T-helper 2 cell treated with Interferon-gamma antibody and Interleukin-4, amounts not matched to agents 5 μg/mL and 100 μg/mL, for 36 hours (primary cell): ENCODE measurements around the gene COPG2.
A peak's percentile ranks its signal among the peaks of the same experiment; 100 is the strongest.

ENCODE experiments used
- DNase-seq: peaks from one replicate; pipeline ENCODE4 v3.0.0; 2021; ENCODE audit warnings: low spot score
- H3K27ac Mint-ChIP-seq: one replicate; pipeline ENCODE4 v1.8.0; 2021; ENCODE audit warnings: mild to moderate bottlenecking, mixed read lengths
- H3K27me3 Mint-ChIP-seq: one replicate; pipeline ENCODE4 v1.8.0; 2021; ENCODE audit warnings: low read depth, mixed read lengths
- H3K36me3 Mint-ChIP-seq: one replicate; pipeline ENCODE4 v1.8.0; 2021; ENCODE audit warnings: low read depth, mixed read lengths
- H3K4me1 Mint-ChIP-seq: one replicate; pipeline ENCODE4 v1.8.0; 2021; ENCODE audit warnings: low read depth, mixed read lengths
- H3K4me3 Mint-ChIP-seq: one replicate; pipeline ENCODE4 v1.8.0; 2022; ENCODE audit warnings: mild to moderate bottlenecking, moderate library complexity, mixed read lengths
- H3K9me3 Mint-ChIP-seq: one replicate; pipeline ENCODE4 v1.8.0; 2021; ENCODE audit warnings: mixed read lengths

The COPG2 gene

DNA sequence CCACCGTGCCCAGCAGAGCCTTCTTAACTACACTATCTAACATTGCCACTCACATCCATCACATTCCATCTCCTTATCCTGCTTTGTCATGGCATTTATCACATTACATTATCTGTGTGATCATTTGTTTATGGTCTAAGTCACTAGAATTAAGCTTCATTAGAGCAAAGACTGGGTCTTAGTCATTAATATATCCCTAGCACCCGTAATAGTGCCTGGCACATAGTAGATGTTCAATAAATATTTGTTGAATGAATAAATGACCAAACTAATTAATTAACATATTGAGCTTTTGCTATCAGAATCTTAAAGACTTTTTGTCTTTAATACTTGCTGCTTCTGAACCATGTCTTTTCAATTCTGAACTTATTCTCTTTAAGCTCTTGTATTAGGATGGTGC is 5.9 kb upstream of the COPG2 start:
- Mint-ChIP-seq H3K4me3 (no peak overlapping the region), H3K27me3 (peaks cover 11% of the 10 kb centered on the region), H3K36me3 (no peaks in the 10 kb centered on the region), H3K9me3 (no peaks in the 10 kb centered on the region), H3K27ac (no peak overlapping the region), H3K4me1 (peaks cover 5% of the 10 kb centered on the region)
- no peak for DNase-seq

DNA sequence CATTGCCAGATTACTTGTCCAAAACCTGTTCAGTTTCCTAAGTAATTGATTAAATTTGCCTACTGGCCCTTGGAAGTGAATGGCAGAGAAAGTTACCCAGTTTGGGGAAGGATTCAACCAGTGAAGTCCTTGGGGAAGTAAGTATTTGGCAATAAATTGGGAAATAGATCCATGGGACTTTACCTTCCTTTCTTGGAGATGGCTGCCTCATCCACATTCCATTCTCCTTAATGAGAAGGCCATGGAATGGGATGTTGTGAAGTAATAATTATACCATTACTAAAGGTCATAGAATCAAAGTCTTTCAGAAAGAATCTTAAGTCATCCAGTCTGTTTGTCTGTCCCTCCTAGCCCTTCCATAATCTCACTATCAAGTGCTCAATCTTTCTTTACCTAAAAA is 4.5 kb upstream of the COPG2 start:
- peaks cover 11% of the 10 kb centered on the region for H3K27me3 Mint-ChIP-seq
- H3K4me3 Mint-ChIP-seq: no peak overlapping the region
- H3K36me3 Mint-ChIP-seq: no peaks in the 10 kb centered on the region
- no peak for DNase-seq
- H3K27ac Mint-ChIP-seq: no peak overlapping the region
- H3K9me3 Mint-ChIP-seq: no peaks in the 10 kb centered on the region
- peaks cover 10% of the 10 kb centered on the region for H3K4me1 Mint-ChIP-seq

DNA sequence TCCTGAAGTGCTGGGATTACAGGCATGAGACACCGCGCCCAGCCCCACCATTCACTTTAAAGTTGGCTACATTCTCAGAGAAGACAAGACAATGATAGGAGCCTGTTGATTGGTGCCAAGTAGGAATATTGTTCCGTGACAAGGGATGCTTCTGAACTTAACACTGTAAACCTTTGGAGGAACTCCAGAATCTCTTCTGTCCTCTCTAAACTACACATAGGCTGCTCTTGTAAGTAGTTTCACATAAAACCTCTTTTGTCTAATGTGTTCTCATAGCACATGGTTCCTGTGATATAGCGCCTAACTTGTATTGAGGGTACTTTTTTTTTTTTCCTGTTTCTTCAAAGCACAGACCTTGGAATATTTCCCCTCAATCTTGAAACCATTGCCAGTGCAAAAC is 3.6 kb upstream of the COPG2 start:
- H3K27me3 Mint-ChIP-seq: peaks cover 11% of the 10 kb centered on the region
- DNase-seq: no peak

DNA sequence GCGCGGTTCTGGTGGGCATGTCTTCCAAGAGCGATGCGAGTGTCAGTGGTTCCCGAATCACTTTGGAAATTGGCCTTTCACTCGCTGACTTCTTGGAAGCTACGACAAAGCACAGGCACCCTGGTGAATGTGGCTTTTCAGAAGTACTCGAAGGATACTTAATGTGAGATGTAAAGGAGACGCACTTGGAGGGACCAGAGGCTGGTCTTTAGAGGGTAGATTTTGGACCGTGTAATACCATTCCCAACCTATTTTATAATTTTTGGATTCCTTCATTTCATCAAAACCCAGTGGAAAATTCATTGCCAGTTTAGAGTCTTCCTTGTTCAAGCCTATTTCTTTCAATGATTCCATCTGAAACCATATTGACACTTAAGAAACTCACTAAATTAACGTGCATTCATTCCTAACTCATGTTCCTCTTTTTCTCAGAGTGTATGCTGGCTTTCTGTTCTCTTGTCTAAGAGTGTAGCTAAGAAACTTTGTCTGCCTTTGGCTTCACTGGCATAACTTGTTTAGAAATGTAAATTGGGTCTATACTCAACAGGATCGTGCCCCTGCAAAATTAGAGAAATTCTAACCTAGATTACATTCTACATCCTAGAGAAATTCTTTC is 645 bp upstream of the COPG2 start:
- no peaks in the 10 kb centered on the region for H3K36me3 Mint-ChIP-seq
- peak overlapping the region; percentile 11 for H3K27ac Mint-ChIP-seq
- peaks cover 19% of the 10 kb centered on the region for H3K4me1 Mint-ChIP-seq
- peak overlapping the region; percentile 84 for H3K4me3 Mint-ChIP-seq
- no peaks in the 10 kb centered on the region for H3K9me3 Mint-ChIP-seq
- DNase-seq: no peak
- peaks cover 8% of the 10 kb centered on the region for H3K27me3 Mint-ChIP-seq

More for the DNA sequence above, 3.6 kb upstream of the COPG2 start:
- no peaks in the 10 kb centered on the region for H3K36me3 Mint-ChIP-seq
- no peak overlapping the region for H3K27ac Mint-ChIP-seq
- H3K4me1 Mint-ChIP-seq: peaks cover 17% of the 10 kb centered on the region
- no peak overlapping the region for H3K4me3 Mint-ChIP-seq
- no peaks in the 10 kb centered on the region for H3K9me3 Mint-ChIP-seq

DNA sequence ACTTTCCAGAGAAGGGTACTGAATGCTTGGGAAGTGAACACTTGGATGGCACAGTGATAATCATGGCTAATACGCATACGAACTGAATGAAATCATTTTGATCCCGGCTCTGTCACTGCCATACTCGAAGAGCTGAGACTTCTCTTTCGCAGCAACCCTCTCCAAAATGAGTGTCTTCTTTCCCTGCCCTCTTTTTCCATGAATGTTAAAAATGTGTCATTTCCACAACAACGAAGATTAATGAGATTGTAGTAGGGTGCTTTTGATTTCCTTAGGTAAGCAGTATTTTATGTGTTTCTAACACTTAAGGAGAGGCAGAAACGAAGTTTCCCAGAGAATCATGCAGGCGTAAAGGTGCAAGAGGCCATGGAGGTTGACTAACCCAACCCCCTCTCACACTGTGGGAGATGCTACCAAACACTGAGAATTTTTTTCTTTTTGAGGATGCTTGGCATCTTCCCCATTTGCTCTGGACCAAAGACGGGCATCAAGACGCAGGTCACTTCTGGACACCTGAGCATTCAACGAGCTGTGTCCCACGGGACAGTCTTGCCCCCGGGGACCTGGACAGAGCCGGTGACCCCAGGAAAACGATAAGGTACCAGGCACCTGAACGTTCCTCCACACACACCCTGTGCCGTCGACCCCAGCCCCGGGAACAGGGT is 823 bp downstream of the COPG2 start:
- H3K4me3 Mint-ChIP-seq: peak overlapping the region; percentile 86
- no peaks in the 10 kb centered on the region for H3K36me3 Mint-ChIP-seq
- no peak for DNase-seq
- peaks cover 4% of the 10 kb centered on the region for H3K27me3 Mint-ChIP-seq
- no peaks in the 10 kb centered on the region for H3K9me3 Mint-ChIP-seq
- H3K27ac Mint-ChIP-seq: peak overlapping the region; percentile 13
- peaks cover 19% of the 10 kb centered on the region for H3K4me1 Mint-ChIP-seq

GRCh38 chr7:130662426-130662825 is 6.1 kb downstream of the COPG2 start:
- peaks cover 3% of the 10 kb centered on the region for H3K36me3 Mint-ChIP-seq

GRCh38 chr7:130655286-130655685 is 13.3 kb downstream of the COPG2 start:
- no peaks in the 10 kb centered on the region for H3K9me3 Mint-ChIP-seq
- DNase-seq: no peak
- H3K27ac Mint-ChIP-seq: no peak overlapping the region
- H3K36me3 Mint-ChIP-seq: peaks cover 9% of the 10 kb centered on the region
- no peaks in the 10 kb centered on the region for H3K27me3 Mint-ChIP-seq
- H3K4me1 Mint-ChIP-seq: peaks cover 3% of the 10 kb centered on the region
- H3K4me3 Mint-ChIP-seq: no peak overlapping the region

More at GRCh38 chr7:130662426-130662825, 6.1 kb downstream of the COPG2 start:
- H3K9me3 Mint-ChIP-seq: no peaks in the 10 kb centered on the region
- H3K4me1 Mint-ChIP-seq: peaks cover 13% of the 10 kb centered on the region
- DNase-seq: no peak
- H3K4me3 Mint-ChIP-seq: no peak overlapping the region
- no peaks in the 10 kb centered on the region for H3K27me3 Mint-ChIP-seq
- H3K27ac Mint-ChIP-seq: no peak overlapping the region

DNA sequence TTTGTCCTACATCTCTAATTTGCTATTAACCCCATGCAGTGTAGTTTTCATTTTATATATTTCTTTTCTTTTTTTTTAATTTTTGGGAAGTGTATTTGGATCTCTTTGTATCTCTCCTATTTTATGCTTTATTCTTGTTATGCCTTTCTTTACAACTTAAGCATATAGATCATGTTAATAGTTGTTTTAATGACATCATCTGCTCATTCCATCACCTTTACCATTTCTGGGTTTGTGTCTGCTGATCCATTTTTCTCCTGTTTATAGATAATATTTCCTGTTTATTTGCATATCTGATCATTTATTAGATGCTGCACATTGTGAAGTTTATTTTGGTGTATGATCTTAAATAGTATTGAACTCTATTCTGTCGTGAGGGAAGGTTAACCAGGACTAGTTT is 13.7 kb downstream of the COPG2 start:
- no peak overlapping the region for H3K27ac Mint-ChIP-seq
- no peaks in the 10 kb centered on the region for H3K9me3 Mint-ChIP-seq
- peaks cover 7% of the 10 kb centered on the region for H3K4me1 Mint-ChIP-seq
- H3K36me3 Mint-ChIP-seq: peaks cover 13% of the 10 kb centered on the region
- no peaks in the 10 kb centered on the region for H3K27me3 Mint-ChIP-seq
- no peak overlapping the region for H3K4me3 Mint-ChIP-seq
- no peak for DNase-seq

- H3K27ac Mint-ChIP-seq: no peak overlapping the region
- H3K9me3 Mint-ChIP-seq: peaks cover 3% of the 10 kb centered on the region
- no peak overlapping the region for H3K4me3 Mint-ChIP-seq
- H3K27me3 Mint-ChIP-seq: no peaks in the 10 kb centered on the region
- H3K36me3 Mint-ChIP-seq: peaks cover 29% of the 10 kb centered on the region
- no peak for DNase-seq
- peaks cover 18% of the 10 kb centered on the region for H3K4me1 Mint-ChIP-seq
Observed at GRCh38 chr7:130650611-130651120, 17.9 kb downstream of the COPG2 start.

DNA sequence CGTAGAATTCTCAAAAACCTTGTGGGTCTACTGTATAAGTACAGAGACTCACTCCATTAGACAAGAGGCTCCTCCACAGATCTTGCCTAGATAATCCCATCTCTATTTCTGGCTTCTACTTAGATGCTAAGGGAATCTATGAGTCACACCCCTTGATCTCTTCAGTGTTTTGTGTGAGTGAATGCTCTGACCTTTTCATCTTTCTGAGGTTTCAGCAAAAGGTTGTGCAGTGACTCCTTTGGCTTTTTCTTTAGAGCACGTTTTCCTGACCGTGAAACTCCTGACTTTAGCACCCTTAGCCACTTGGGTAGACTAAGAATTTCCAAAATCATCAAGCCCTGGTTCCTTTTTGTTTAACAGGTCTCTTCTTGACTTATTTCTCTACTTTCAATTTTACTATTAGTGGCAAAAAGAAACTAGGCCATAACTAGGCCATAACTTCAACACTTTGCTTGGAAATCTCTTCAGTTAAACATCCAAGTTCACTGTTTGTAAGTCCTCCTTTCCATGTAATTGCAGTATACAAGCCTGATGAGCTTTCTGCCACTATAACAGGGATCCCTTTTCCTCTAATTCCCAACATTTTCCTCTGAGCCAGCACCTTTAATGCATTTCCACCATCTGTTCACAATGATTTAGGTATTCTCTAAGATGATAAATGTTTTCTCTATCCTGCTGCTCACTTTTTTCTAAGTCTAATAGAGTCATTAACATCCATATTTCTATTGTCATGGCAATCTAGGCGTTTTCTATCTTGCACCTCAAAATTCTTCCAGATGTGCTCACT is 19.4 kb downstream of the COPG2 start:
- Mint-ChIP-seq H3K4me1 (peaks cover 17% of the 10 kb centered on the region), H3K27me3 (no peaks in the 10 kb centered on the region), H3K36me3 (peaks cover 31% of the 10 kb centered on the region), H3K4me3 (peak overlapping the region; percentile 24), H3K9me3 (peaks cover 3% of the 10 kb centered on the region), H3K27ac (peak overlapping the region; percentile 52)
- peak; percentile 58 for DNase-seq

- peak overlapping the region; percentile 24 for H3K4me3 Mint-ChIP-seq
- H3K4me1 Mint-ChIP-seq: peaks cover 15% of the 10 kb centered on the region
- H3K36me3 Mint-ChIP-seq: peaks cover 28% of the 10 kb centered on the region
- DNase-seq: no peak
- H3K9me3 Mint-ChIP-seq: peaks cover 3% of the 10 kb centered on the region
- no peaks in the 10 kb centered on the region for H3K27me3 Mint-ChIP-seq
- H3K27ac Mint-ChIP-seq: peak overlapping the region; percentile 52
Observed at GRCh38 chr7:130648580-130648979, 20.0 kb downstream of the COPG2 start.

- H3K4me3 Mint-ChIP-seq: no peak overlapping the region
- H3K4me1 Mint-ChIP-seq: peaks cover 13% of the 10 kb centered on the region
- peaks cover 15% of the 10 kb centered on the region for H3K36me3 Mint-ChIP-seq
- H3K27me3 Mint-ChIP-seq: no peaks in the 10 kb centered on the region
- H3K9me3 Mint-ChIP-seq: peaks cover 12% of the 10 kb centered on the region
- DNase-seq: no peak
- no peak overlapping the region for H3K27ac Mint-ChIP-seq
Observed at GRCh38 chr7:130642383-130642782, 26.2 kb downstream of the COPG2 start.

GRCh38 chr7:130641497-130641896 is 27.1 kb downstream of the COPG2 start:
- Mint-ChIP-seq H3K4me1 (peaks cover 13% of the 10 kb centered on the region), H3K4me3 (no peak overlapping the region), H3K27ac (no peak overlapping the region), H3K36me3 (peaks cover 13% of the 10 kb centered on the region), H3K27me3 (no peaks in the 10 kb centered on the region), H3K9me3 (peaks cover 20% of the 10 kb centered on the region)
- DNase-seq: no peak

- Mint-ChIP-seq H3K27ac (no peak overlapping the region), H3K27me3 (no peaks in the 10 kb centered on the region), H3K4me3 (no peak overlapping the region), H3K4me1 (peaks cover 13% of the 10 kb centered on the region), H3K9me3 (peaks cover 24% of the 10 kb centered on the region), H3K36me3 (peaks cover 13% of the 10 kb centered on the region)
- no peak for DNase-seq
Observed at GRCh38 chr7:130641040-130641439, 27.5 kb downstream of the COPG2 start.
